ENCODE data around the gene DBH. TPM values are rescaled to one million over a fixed set of nuclear protein-coding genes. Genes with fewer than 3 reads are reported as not detected.

The DBH gene
- total and polyA plus RNA-seq, 10 of the 15 experiments (the other 5 are each of a cell fraction or from before 2014, with no cell fraction given), result not detected

DNA sequence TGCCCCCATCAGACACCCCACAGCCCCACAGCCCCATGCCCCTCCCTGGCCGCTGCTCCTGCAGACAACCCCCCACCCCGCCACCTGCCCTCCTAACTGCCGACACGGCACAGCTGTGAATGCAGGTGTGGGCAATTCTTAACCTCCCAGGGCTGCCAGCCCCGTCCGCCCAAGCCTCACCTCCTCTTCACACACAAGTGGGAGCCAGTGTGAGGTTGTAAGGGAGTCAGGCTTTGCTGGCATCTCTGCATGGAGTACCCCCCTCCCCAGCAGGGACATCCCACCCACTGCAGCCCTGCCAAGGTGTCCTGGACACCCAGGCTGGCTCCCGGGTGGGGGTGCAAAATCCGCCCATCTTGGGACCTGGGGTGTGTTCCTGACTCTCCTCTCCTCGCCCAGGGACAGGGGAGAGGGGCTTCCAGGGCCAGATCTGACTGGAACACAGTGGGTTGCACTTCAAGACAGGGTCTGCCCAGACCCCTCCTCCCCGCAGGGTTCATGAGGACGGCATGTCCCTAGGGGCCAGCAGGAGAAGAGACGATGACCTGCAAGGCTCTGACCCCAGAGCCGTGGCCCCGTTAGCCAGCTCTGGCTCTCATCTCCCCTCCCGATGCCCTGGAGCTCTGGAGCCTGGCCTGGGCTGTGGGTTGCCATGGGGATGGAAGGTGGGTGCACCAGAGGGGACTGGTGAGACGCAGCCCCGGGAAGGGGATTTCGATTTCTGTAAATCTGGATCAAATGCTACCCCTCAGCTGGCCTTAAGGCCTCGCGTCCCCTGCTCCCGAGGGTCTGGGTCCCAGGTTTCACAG is 67.6 kb downstream of the DBH start (continued):
- no peak for TF ChIP-seq NR2C1 (IDR thresholded peaks at IDR 0.05)
- TF ChIP-seq, protein P1, sequence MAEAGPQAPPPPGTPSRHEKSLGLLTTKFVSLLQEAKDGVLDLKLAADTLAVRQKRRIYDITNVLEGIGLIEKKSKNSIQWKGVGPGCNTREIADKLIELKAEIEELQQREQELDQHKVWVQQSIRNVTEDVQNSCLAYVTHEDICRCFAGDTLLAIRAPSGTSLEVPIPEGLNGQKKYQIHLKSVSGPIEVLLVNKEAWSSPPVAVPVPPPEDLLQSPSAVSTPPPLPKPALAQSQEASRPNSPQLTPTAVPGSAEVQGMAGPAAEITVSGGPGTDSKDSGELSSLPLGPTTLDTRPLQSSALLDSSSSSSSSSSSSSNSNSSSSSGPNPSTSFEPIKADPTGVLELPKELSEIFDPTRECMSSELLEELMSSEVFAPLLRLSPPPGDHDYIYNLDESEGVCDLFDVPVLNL (IDR thresholded peaks at IDR 0.05; ENCODE audit: low read depth, low read length), result no peak
- TF ChIP-seq CBX3 (IDR thresholded peaks at IDR 0.05; ENCODE audit: borderline replicate concordance, low read depth), result no peak
- no peak for TF ChIP-seq BHLHE40 (IDR thresholded peaks at IDR 0.05; ENCODE audit: borderline replicate concordance in 1 of 2, low read depth in 2 of 2, low read length in 1 of 2)
- TF ChIP-seq NFYB (IDR thresholded peaks at IDR 0.05; ENCODE audit: insufficient read depth, low read depth, low read length), result no peak
- TF ChIP-seq IRF4 (IDR thresholded peaks at IDR 0.05; ENCODE audit: low read depth, low read length), result no peak
- TF ChIP-seq, protein P2, sequence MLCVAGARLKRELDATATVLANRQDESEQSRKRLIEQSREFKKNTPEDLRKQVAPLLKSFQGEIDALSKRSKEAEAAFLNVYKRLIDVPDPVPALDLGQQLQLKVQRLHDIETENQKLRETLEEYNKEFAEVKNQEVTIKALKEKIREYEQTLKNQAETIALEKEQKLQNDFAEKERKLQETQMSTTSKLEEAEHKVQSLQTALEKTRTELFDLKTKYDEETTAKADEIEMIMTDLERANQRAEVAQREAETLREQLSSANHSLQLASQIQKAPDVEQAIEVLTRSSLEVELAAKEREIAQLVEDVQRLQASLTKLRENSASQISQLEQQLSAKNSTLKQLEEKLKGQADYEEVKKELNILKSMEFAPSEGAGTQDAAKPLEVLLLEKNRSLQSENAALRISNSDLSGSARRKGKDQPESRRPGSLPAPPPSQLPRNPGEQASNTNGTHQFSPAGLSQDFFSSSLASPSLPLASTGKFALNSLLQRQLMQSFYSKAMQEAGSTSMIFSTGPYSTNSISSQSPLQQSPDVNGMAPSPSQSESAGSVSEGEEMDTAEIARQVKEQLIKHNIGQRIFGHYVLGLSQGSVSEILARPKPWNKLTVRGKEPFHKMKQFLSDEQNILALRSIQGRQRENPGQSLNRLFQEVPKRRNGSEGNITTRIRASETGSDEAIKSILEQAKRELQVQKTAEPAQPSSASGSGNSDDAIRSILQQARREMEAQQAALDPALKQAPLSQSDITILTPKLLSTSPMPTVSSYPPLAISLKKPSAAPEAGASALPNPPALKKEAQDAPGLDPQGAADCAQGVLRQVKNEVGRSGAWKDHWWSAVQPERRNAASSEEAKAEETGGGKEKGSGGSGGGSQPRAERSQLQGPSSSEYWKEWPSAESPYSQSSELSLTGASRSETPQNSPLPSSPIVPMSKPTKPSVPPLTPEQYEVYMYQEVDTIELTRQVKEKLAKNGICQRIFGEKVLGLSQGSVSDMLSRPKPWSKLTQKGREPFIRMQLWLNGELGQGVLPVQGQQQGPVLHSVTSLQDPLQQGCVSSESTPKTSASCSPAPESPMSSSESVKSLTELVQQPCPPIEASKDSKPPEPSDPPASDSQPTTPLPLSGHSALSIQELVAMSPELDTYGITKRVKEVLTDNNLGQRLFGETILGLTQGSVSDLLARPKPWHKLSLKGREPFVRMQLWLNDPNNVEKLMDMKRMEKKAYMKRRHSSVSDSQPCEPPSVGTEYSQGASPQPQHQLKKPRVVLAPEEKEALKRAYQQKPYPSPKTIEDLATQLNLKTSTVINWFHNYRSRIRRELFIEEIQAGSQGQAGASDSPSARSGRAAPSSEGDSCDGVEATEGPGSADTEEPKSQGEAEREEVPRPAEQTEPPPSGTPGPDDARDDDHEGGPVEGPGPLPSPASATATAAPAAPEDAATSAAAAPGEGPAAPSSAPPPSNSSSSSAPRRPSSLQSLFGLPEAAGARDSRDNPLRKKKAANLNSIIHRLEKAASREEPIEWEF (IDR thresholded peaks at IDR 0.05; ENCODE audit: insufficient replicate concordance, low read depth, low read length), result no peak
